ENCODE measurements around the gene RBM15.

Gene RBM15

DNA sequence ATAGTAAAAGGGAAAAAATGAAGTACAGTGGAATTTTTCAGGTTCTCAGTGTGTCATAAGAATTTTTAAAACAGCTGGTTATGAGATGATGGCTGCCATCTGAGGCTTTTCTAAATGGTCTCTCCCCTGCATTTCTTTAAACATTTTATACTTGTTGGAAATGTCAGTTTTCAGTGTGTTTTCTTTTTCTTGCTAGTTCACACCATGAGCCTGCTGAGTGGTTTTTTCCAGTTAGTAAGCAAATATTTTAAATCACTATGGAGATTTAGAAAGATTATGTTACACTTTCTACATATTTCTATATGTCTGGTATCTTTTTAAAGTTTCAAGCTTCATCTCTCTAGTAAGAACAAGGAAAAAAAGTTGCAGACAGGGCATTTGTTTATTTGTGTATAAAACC lies 9.6 kb downstream of the RBM15 start:
- Histone ChIP-seq H2BK120ac (ENCODE audit: low read depth, low read length) (no peak overlapping the region), H2BK5ac (ENCODE audit: low read length) (no peak overlapping the region), H3K27me3 (ENCODE audit: control insufficient read depth in 3 of 3, insufficient read depth in 3 of 3, low read depth in 1 of 3, low read length in 3 of 3) (no peaks in the 10 kb centered on the region), H3K79me1 (ENCODE audit: low read depth, low read length) (peaks cover 5% of the 10 kb centered on the region), H2BK12ac (ENCODE audit: low read length) (no peak overlapping the region), H4K8ac (ENCODE audit: low read depth, low read length) (no peak overlapping the region), H3K4me2 (ENCODE audit: insufficient read depth, low read length, poor library complexity, severe bottlenecking) (no peak overlapping the region), H4K91ac (ENCODE audit: low read depth, low read length, poor library complexity) (no peak overlapping the region), H3K36me3 (replicated peaks in 1 of 2; ENCODE audit: control insufficient read depth in 2 of 2, insufficient read depth in 2 of 2, low read length in 2 of 2) (peaks cover 6 to 97% of the 10 kb centered on the region in 2 donors), H3K4me3 (ENCODE audit: low read length in 2 of 2) (no peak overlapping the region), H2AK5ac (ENCODE audit: low read depth, low read length) (no peak overlapping the region), H3K23ac (ENCODE audit: low read depth, low read length, poor library complexity) (no peak overlapping the region), H3K4me1 (ENCODE audit: control insufficient read depth in 2 of 2, insufficient read depth in 1 of 2, low read depth in 1 of 2, low read length in 2 of 2) (peaks cover 9 to 16% of the 10 kb centered on the region in 2 donors), H3K4ac (ENCODE audit: low read length) (no peak overlapping the region), H3K9me3 (replicated peaks in 1 of 2; ENCODE audit: control insufficient read depth in 2 of 2, insufficient read depth in 1 of 2, low read depth in 1 of 2, low read length in 2 of 2) (no peaks in the 10 kb centered on the region), H3K27ac (replicated peaks; ENCODE audit: low read length) (no peak overlapping the region), H2AFZ (ENCODE audit: low read length) (no peak overlapping the region), H3K9ac (ENCODE audit: low read depth, low read length, poor library complexity) (no peak overlapping the region), H3K14ac (ENCODE audit: low read length) (no peak overlapping the region), H2BK15ac (ENCODE audit: low read length) (no peak overlapping the region), H3K18ac (ENCODE audit: low read length) (no peak overlapping the region)
- DNase-seq (ENCODE audit: low spot score): no peak

DNA sequence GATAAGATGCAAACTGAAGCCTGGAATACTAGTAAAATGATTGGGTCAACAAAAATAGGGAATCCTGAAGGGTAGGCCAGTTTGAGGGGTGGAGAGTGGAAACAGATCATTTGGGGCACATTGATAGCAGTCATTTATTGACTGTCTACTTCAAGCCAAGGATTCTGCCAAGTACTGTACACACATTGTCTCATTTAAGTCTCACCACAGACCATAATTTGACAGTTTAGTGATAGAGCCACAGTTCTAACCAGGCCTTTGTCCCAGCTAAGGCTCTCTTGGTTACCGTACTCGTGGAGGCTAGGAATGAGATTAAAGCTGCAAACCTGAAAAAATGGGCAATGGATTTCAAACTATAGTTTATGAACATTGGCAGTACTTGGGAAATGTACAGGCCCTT lies 11.2 kb downstream of the RBM15 start:
- H3K4me1 ChIP-seq (ENCODE audit: control insufficient read depth in 2 of 2, insufficient read depth in 1 of 2, low read depth in 1 of 2, low read length in 2 of 2): peaks cover 9 to 14% of the 10 kb centered on the region in 2 donors
- H4K91ac ChIP-seq (ENCODE audit: low read depth, low read length, poor library complexity): no peak overlapping the region
- H3K27ac ChIP-seq (replicated peaks; ENCODE audit: low read length): no peak overlapping the region
- no peaks in the 10 kb centered on the region for H3K27me3 ChIP-seq (ENCODE audit: control insufficient read depth in 3 of 3, insufficient read depth in 3 of 3, low read depth in 1 of 3, low read length in 3 of 3)
- no peak for DNase-seq (ENCODE audit: low spot score)
- no peak overlapping the region for H4K8ac ChIP-seq (ENCODE audit: low read depth, low read length)
- no peak overlapping the region for H3K14ac ChIP-seq (ENCODE audit: low read length)
- no peak overlapping the region for H2BK15ac ChIP-seq (ENCODE audit: low read length)
- no peak overlapping the region for H2AFZ ChIP-seq (ENCODE audit: low read length)
- H3K79me1 ChIP-seq (ENCODE audit: low read depth, low read length): peaks cover 5% of the 10 kb centered on the region
- no peak overlapping the region for H2BK5ac ChIP-seq (ENCODE audit: low read length)
- H3K23ac ChIP-seq (ENCODE audit: low read depth, low read length, poor library complexity): no peak overlapping the region
- no peak overlapping the region for H2BK120ac ChIP-seq (ENCODE audit: low read depth, low read length)
- WGBS, 2 donors (ENCODE audit: extremely low coverage in 2 of 2, insufficient read length in 2 of 2, insufficient replicate concordance in 1 of 2): no CpG with 5 or more reads among the region's 2 CpGs
- H3K36me3 ChIP-seq (replicated peaks in 1 of 2; ENCODE audit: control insufficient read depth in 2 of 2, insufficient read depth in 2 of 2, low read length in 2 of 2): peaks cover 6 to 95% of the 10 kb centered on the region in 2 donors
- no peak overlapping the region for H2BK12ac ChIP-seq (ENCODE audit: low read length)
- H3K9me3 ChIP-seq (replicated peaks in 1 of 2; ENCODE audit: control insufficient read depth in 2 of 2, insufficient read depth in 1 of 2, low read depth in 1 of 2, low read length in 2 of 2): no peaks in the 10 kb centered on the region
- no peak overlapping the region for H3K4ac ChIP-seq (ENCODE audit: low read length)
- no peak overlapping the region for H2AK5ac ChIP-seq (ENCODE audit: low read depth, low read length)
- no peak overlapping the region for H3K4me2 ChIP-seq (ENCODE audit: insufficient read depth, low read length, poor library complexity, severe bottlenecking)
- H3K18ac ChIP-seq (ENCODE audit: low read length): no peak overlapping the region
- H3K9ac ChIP-seq (ENCODE audit: low read depth, low read length, poor library complexity): no peak overlapping the region
- no peak overlapping the region for H3K4me3 ChIP-seq (ENCODE audit: low read length in 2 of 2)

DNA sequence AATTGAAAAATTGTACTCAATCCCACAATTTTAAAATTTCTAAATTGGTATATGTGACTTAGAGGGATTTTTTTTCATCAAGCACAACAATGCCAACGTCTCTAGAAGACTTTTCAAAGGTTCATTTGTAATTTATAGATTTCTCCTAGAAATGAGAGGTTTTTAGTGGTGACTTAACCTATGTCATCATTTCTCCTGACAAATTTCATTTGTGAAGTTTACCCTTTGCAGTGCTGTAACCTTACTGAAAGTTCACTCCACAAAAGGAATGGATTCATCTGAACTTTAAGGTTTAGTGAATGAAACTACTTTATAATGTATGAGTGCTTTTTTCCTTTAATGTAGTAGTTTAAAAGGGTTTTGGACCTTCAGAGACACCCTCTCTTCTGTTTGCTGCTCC lies 16.1 kb downstream of the RBM15 start:
- no peak overlapping the region for H3K4me3 ChIP-seq (ENCODE audit: low read length in 2 of 2)
- no peak overlapping the region for H3K14ac ChIP-seq (ENCODE audit: low read length)
- no peaks in the 10 kb centered on the region for H3K27me3 ChIP-seq (ENCODE audit: control insufficient read depth in 3 of 3, insufficient read depth in 3 of 3, low read depth in 1 of 3, low read length in 3 of 3)
- H3K9ac ChIP-seq (ENCODE audit: low read depth, low read length, poor library complexity): no peak overlapping the region
- H3K4me2 ChIP-seq (ENCODE audit: insufficient read depth, low read length, poor library complexity, severe bottlenecking): no peak overlapping the region
- no peak overlapping the region for H2BK5ac ChIP-seq (ENCODE audit: low read length)
- no peak overlapping the region for H3K18ac ChIP-seq (ENCODE audit: low read length)
- H3K36me3 ChIP-seq (replicated peaks in 1 of 2; ENCODE audit: control insufficient read depth in 2 of 2, insufficient read depth in 2 of 2, low read length in 2 of 2): peaks cover 2 to 93% of the 10 kb centered on the region in 2 donors
- H2AK5ac ChIP-seq (ENCODE audit: low read depth, low read length): no peak overlapping the region
- no peak overlapping the region for H3K23ac ChIP-seq (ENCODE audit: low read depth, low read length, poor library complexity)
- H2BK12ac ChIP-seq (ENCODE audit: low read length): no peak overlapping the region
- no peak overlapping the region for H4K8ac ChIP-seq (ENCODE audit: low read depth, low read length)
- no peaks in the 10 kb centered on the region for H3K9me3 ChIP-seq (replicated peaks in 1 of 2; ENCODE audit: control insufficient read depth in 2 of 2, insufficient read depth in 1 of 2, low read depth in 1 of 2, low read length in 2 of 2)
- H3K4ac ChIP-seq (ENCODE audit: low read length): no peak overlapping the region
- H2BK15ac ChIP-seq (ENCODE audit: low read length): no peak overlapping the region
- WGBS, 2 donors (ENCODE audit: extremely low coverage in 2 of 2, insufficient read length in 2 of 2, insufficient replicate concordance in 1 of 2): no CpG with 5 or more reads among the region's 1 CpG
- peaks cover 0 to 1% of the 10 kb centered on the region in 2 donors for H3K4me1 ChIP-seq (ENCODE audit: control insufficient read depth in 2 of 2, insufficient read depth in 1 of 2, low read depth in 1 of 2, low read length in 2 of 2)
- no peak overlapping the region for H4K91ac ChIP-seq (ENCODE audit: low read depth, low read length, poor library complexity)
- no peak overlapping the region for H2BK120ac ChIP-seq (ENCODE audit: low read depth, low read length)
- no peak overlapping the region for H3K27ac ChIP-seq (replicated peaks; ENCODE audit: low read length)
- DNase-seq (ENCODE audit: low spot score): no peak
- peaks cover 5% of the 10 kb centered on the region for H3K79me1 ChIP-seq (ENCODE audit: low read depth, low read length)
- H2AFZ ChIP-seq (ENCODE audit: low read length): no peak overlapping the region

DNA sequence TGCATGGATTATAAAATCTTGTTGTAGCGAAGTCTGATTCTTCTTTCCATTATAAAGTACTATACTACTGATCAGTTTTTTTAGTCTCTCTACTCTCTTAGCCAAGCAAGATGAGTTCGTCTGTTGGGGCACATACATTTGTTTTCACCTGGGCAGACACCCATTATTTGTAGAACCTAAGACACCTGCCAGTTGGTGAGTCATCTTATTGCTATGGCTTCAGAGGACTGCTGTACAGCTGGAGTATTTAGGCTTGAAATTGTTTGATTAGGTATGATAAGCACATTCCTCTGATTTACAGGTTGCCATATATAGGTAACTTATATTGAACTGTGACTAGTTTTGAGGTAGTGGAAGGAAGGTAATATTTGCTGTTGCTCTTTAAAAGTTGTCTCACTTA lies 17.2 kb downstream of the RBM15 start:
- Histone ChIP-seq H3K9me3 (replicated peaks in 1 of 2; ENCODE audit: control insufficient read depth in 2 of 2, insufficient read depth in 1 of 2, low read depth in 1 of 2, low read length in 2 of 2) (no peaks in the 10 kb centered on the region), H3K4me2 (ENCODE audit: insufficient read depth, low read length, poor library complexity, severe bottlenecking) (no peak overlapping the region), H3K79me1 (ENCODE audit: low read depth, low read length) (peaks cover 4% of the 10 kb centered on the region), H3K4ac (ENCODE audit: low read length) (no peak overlapping the region), H3K27me3 (ENCODE audit: control insufficient read depth in 3 of 3, insufficient read depth in 3 of 3, low read depth in 1 of 3, low read length in 3 of 3) (no peaks in the 10 kb centered on the region), H3K4me3 (ENCODE audit: low read length in 2 of 2) (no peak overlapping the region), H3K4me1 (ENCODE audit: control insufficient read depth in 2 of 2, insufficient read depth in 1 of 2, low read depth in 1 of 2, low read length in 2 of 2) (no peaks in the 10 kb centered on the region), H2AK5ac (ENCODE audit: low read depth, low read length) (no peak overlapping the region), H3K9ac (ENCODE audit: low read depth, low read length, poor library complexity) (no peak overlapping the region), H2AFZ (ENCODE audit: low read length) (no peak overlapping the region), H4K8ac (ENCODE audit: low read depth, low read length) (no peak overlapping the region), H2BK5ac (ENCODE audit: low read length) (no peak overlapping the region), H3K36me3 (replicated peaks in 1 of 2; ENCODE audit: control insufficient read depth in 2 of 2, insufficient read depth in 2 of 2, low read length in 2 of 2) (peaks cover 2 to 92% of the 10 kb centered on the region in 2 donors), H3K23ac (ENCODE audit: low read depth, low read length, poor library complexity) (no peak overlapping the region), H2BK15ac (ENCODE audit: low read length) (no peak overlapping the region), H2BK120ac (ENCODE audit: low read depth, low read length) (no peak overlapping the region), H4K91ac (ENCODE audit: low read depth, low read length, poor library complexity) (no peak overlapping the region), H3K18ac (ENCODE audit: low read length) (no peak overlapping the region), H3K27ac (replicated peaks; ENCODE audit: low read length) (no peak overlapping the region), H3K14ac (ENCODE audit: low read length) (no peak overlapping the region), H2BK12ac (ENCODE audit: low read length) (no peak overlapping the region)
- no CpG with 5 or more reads among the region's 2 CpGs for WGBS, 2 donors (ENCODE audit: extremely low coverage in 2 of 2, insufficient read length in 2 of 2, insufficient replicate concordance in 1 of 2)
- no peak for DNase-seq (ENCODE audit: low spot score)
